ENCODE measurements around the gene ADA. TPM values are rescaled to one million over a fixed set of nuclear protein-coding genes. Genes with fewer than 3 reads are reported as not detected.

ADA gene
- polyA plus RNA-seq, 1 donor from 2014 or later: 0.56 TPM

GRCh38 chr20:44681796-44682566 is 30.5 kb upstream of the ADA start:
- Histone ChIP-seq H3K79me2 (replicated peaks; ENCODE audit: insufficient read depth, low read length) (no peaks in the 10 kb centered on the region), H3K9me3 (ENCODE audit: low read length) (no peaks in the 10 kb centered on the region)
- no peak for TF ChIP-seq REST (IDR thresholded peaks at IDR 0.05; ENCODE audit: borderline replicate concordance)
- TF ChIP-seq CTCF (IDR thresholded peaks at IDR 0.05; ENCODE audit: poor library complexity, severe bottlenecking): no peak
- TF ChIP-seq SMC3 (conservative IDR thresholded peaks at IDR 0.05; ENCODE audit: poor library complexity): no peak
- no peak for TF ChIP-seq EP300 (conservative IDR thresholded peaks at IDR 0.05; ENCODE audit: poor library complexity, severe bottlenecking)
- TF ChIP-seq EZH2 (IDR thresholded peaks at IDR 0.05; ENCODE audit: borderline replicate concordance, insufficient read depth, low read length, poor library complexity, severe bottlenecking): no peak
- no peak for TF ChIP-seq MXI1 (conservative IDR thresholded peaks at IDR 0.05; ENCODE audit: poor library complexity, severe bottlenecking)
- TF ChIP-seq POLR2AphosphoS5 (IDR thresholded peaks at IDR 0.05): no peak

GRCh38 chr20:44678990-44679611 is 27.6 kb upstream of the ADA start:
- Histone ChIP-seq H3K27ac (ENCODE audit: low read length) (no peak overlapping the region), H3K9me2 (ENCODE audit: insufficient read depth, low read length) (no peaks in the 10 kb centered on the region), H2AFZ (ENCODE audit: low read depth, low read length) (no peak overlapping the region), H4K20me1 (ENCODE audit: insufficient read depth) (no peaks in the 10 kb centered on the region), H3K27me3 (ENCODE audit: insufficient read depth, low read depth, low read length) (no peaks in the 10 kb centered on the region), H3K79me2 (replicated peaks; ENCODE audit: insufficient read depth, low read length) (no peaks in the 10 kb centered on the region), H3K36me3 (ENCODE audit: insufficient read depth, low read length) (no peaks in the 10 kb centered on the region), H3K4me3 (ENCODE audit: low read length) (no peak overlapping the region), H3K4me2 (ENCODE audit: low read length) (no peak overlapping the region), H3F3A (ENCODE audit: insufficient read depth, low read length, poor library complexity, severe bottlenecking) (no peaks in the 10 kb centered on the region), H3K9me3 (ENCODE audit: low read length) (no peaks in the 10 kb centered on the region), H3K9ac (ENCODE audit: low read length) (no peak overlapping the region)
- TF ChIP-seq REST (IDR thresholded peaks at IDR 0.05; ENCODE audit: borderline replicate concordance) (no peak), TAF1 (IDR thresholded peaks at IDR 0.05; ENCODE audit: low read depth) (no peak), RAD21 (conservative IDR thresholded peaks at IDR 0.05) (no peak), SMC3 (conservative IDR thresholded peaks at IDR 0.05; ENCODE audit: poor library complexity) (no peak), CTCF (IDR thresholded peaks at IDR 0.05; ENCODE audit: poor library complexity, severe bottlenecking) (no peak), EZH2 (IDR thresholded peaks at IDR 0.05; ENCODE audit: borderline replicate concordance, insufficient read depth, low read length, poor library complexity, severe bottlenecking) (no peak), EP300 (conservative IDR thresholded peaks at IDR 0.05; ENCODE audit: poor library complexity, severe bottlenecking) (no peak), MXI1 (conservative IDR thresholded peaks at IDR 0.05; ENCODE audit: poor library complexity, severe bottlenecking) (no peak), POLR2AphosphoS5 (IDR thresholded peaks at IDR 0.05) (no peak)

More at GRCh38 chr20:44681796-44682566, 30.5 kb upstream of the ADA start:
- no peaks in the 10 kb centered on the region for H3K27me3 ChIP-seq (ENCODE audit: insufficient read depth, low read depth, low read length)
- no peak overlapping the region for H3K27ac ChIP-seq (ENCODE audit: low read length)
- no peak overlapping the region for H3K4me2 ChIP-seq (ENCODE audit: low read length)
- no peak overlapping the region for H3K9ac ChIP-seq (ENCODE audit: low read length)
- no peaks in the 10 kb centered on the region for H3F3A ChIP-seq (ENCODE audit: insufficient read depth, low read length, poor library complexity, severe bottlenecking)
- no peaks in the 10 kb centered on the region for H3K9me2 ChIP-seq (ENCODE audit: insufficient read depth, low read length)
- no peak overlapping the region for H2AFZ ChIP-seq (ENCODE audit: low read depth, low read length)
- H3K36me3 ChIP-seq (ENCODE audit: insufficient read depth, low read length): no peaks in the 10 kb centered on the region
- H4K20me1 ChIP-seq (ENCODE audit: insufficient read depth): no peaks in the 10 kb centered on the region
- no peak overlapping the region for H3K4me3 ChIP-seq (ENCODE audit: low read length)

Measured in neural cell (in vitro differentiated cells).